A673 (cell line): ENCODE measurements around the gene TEX35.

Experiments used
- EZH2 ChIP-seq: fragments of 200-600 bp; sonication (generic); IDR thresholded peaks from 2 replicates; pipeline ENCODE4 v1.6.1; 2017; ENCODE audit warnings: borderline replicate concordance, low read depth, mild to moderate bottlenecking, mixed read lengths, antibody characterized with exemption, low read length; ENCODE audit not compliant: poor library complexity, severe bottlenecking
- TF ChIP-seq, protein P1 (sequence below): fragments of 300-800, 200-600 bp; sonication (generic); conservative IDR thresholded peaks from 2 replicates; pipeline ENCODE4 v1.5.1; 2017; ENCODE audit warnings: low read depth, mild to moderate bottlenecking, antibody characterized with exemption, low read length, moderate library complexity, mixed read lengths

DNA sequence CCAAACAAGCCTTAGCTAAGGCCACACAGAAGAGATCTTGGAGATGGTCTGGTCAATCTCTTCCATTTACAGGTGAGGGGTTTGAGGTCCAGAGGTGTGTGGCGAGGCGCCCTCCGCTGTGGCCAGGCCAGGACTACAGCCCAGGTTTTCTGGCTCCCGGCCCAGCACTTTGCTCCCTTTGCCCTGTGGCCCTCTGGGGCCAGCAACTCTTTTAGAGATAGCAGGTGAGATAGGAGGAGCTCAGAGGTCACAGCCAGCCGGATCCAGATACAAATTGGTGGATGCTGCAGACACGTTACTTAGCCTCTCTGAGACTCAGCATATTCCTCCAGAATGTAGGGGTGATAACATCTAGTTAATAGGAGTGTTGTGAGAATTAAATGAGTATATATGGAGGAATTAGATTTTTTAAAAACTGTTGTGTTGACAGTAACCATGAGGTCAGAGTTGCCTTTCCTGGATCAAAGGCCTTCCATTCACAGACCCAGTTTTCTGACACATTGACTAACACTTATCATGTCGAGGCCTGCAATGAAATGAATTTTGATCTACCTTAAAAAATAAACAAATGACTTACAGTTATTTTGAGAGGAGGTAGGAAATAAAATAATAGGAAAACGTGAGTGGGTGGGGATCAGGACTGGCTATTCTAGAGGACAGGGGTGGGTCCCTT, 16.6 kb downstream of the TEX35 start:
- TF ChIP-seq, protein P1, sequence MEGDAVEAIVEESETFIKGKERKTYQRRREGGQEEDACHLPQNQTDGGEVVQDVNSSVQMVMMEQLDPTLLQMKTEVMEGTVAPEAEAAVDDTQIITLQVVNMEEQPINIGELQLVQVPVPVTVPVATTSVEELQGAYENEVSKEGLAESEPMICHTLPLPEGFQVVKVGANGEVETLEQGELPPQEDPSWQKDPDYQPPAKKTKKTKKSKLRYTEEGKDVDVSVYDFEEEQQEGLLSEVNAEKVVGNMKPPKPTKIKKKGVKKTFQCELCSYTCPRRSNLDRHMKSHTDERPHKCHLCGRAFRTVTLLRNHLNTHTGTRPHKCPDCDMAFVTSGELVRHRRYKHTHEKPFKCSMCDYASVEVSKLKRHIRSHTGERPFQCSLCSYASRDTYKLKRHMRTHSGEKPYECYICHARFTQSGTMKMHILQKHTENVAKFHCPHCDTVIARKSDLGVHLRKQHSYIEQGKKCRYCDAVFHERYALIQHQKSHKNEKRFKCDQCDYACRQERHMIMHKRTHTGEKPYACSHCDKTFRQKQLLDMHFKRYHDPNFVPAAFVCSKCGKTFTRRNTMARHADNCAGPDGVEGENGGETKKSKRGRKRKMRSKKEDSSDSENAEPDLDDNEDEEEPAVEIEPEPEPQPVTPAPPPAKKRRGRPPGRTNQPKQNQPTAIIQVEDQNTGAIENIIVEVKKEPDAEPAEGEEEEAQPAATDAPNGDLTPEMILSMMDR = no peak
- no peak for TF ChIP-seq EZH2
